OCI-LY7 (cell line): ENCODE data around the gene TSPAN10. TPM values are rescaled to one million over a fixed set of nuclear protein-coding genes. Genes with fewer than 3 reads are reported as not detected.

Experiments
- BruUV-seq: library from RNA; stranded (reverse); fragments of 400-500 nt; replicated peaks from 2 replicates; lab custom pipeline; 2021; lab: Mats Ljungman, UMichigan
- CTCF ChIA-PET: fragments of 300-600 bp; sonication (Branson Sonifier 250); formaldehyde crosslinking; loops from one replicate; lab custom pipeline; 2022; ENCODE audit warnings: antibody characterized with exemption; ENCODE audit not compliant: unreplicated experiment; lab: Charles Lee
- POLR2A ChIA-PET: fragments of 300-600 bp; sonication (Branson Sonifier 250); formaldehyde crosslinking; loops from one replicate; lab custom pipeline; 2022; ENCODE audit warnings: antibody characterized with exemption; lab: Charles Lee
- DNase-seq: peaks from one replicate; pipeline ENCODE4 v3.0.0-alpha.2; 2015; ENCODE audit warnings: low spot score
- H2AFZ ChIP-seq: fragments of 200-600 bp; sonication (generic), shearing (Covaris generic); 2 replicates; pipeline ENCODE4 v1.6.1; 2014; ENCODE audit warnings: mild to moderate bottlenecking, antibody characterized with exemption, low read length, moderate library complexity
- H3K27ac ChIP-seq: fragments of 200-600 bp; sonication (generic); 2 replicates; pipeline ENCODE4 v1.5.1; 2014; ENCODE audit warnings: mixed run types, low read depth, mild to moderate bottlenecking, moderate library complexity, low read length, inconsistent platforms; ENCODE audit not compliant: poor library complexity, severe bottlenecking
- H3K36me3 ChIP-seq: fragments of 200-600 bp; sonication (generic); 2 replicates; pipeline ENCODE4 v1.6.1; 2014; ENCODE audit warnings: mild to moderate bottlenecking, antibody characterized with exemption, low read length, moderate library complexity, mixed read lengths; ENCODE audit not compliant: insufficient read depth
- H3K4me1 ChIP-seq: fragments of 200-600 bp; sonication (generic); 2 replicates; pipeline ENCODE4 v1.5.1; 2014; ENCODE audit warnings: mild to moderate bottlenecking, low read length; ENCODE audit not compliant: insufficient read depth, poor library complexity, severe bottlenecking
- H3K4me2 ChIP-seq: fragments of 200-600 bp; sonication (generic); 2 replicates; pipeline ENCODE4 v1.6.1; 2014; ENCODE audit warnings: mild to moderate bottlenecking, low read length
- H3K4me3 ChIP-seq: fragments of 200-600 bp; sonication (generic); 2 replicates; pipeline ENCODE4 v1.5.1; 2014; ENCODE audit warnings: mild to moderate bottlenecking, low read depth, low read length; ENCODE audit not compliant: poor library complexity, severe bottlenecking
- H3K79me2 ChIP-seq: fragments of 200-600 bp; sonication (generic); 2 replicates; pipeline ENCODE4 v1.6.1; 2016; ENCODE audit warnings: low read depth, mild to moderate bottlenecking, low read length, moderate library complexity, mixed read lengths; ENCODE audit not compliant: insufficient read depth
- H3K9me2 ChIP-seq: fragments of 200-600 bp; sonication (generic); 2 replicates; pipeline ENCODE4 v1.6.1; 2016; ENCODE audit warnings: mild to moderate bottlenecking, low read length, mixed read lengths; ENCODE audit not compliant: insufficient read depth
- H3K9me3 ChIP-seq: fragments of 200-600 bp; sonication (generic); 2 replicates; pipeline ENCODE4 v1.6.1; 2014; ENCODE audit warnings: mild to moderate bottlenecking, mixed run types, low read length, mixed read lengths
- H4K20me1 ChIP-seq: fragments of 200-600 bp; sonication (generic); 2 replicates; pipeline ENCODE4 v1.6.1; 2014; ENCODE audit warnings: mild to moderate bottlenecking, antibody characterized with exemption, low read length, moderate library complexity, mixed read lengths; ENCODE audit not compliant: insufficient read depth
- CTCF ChIP-seq: fragments of 200-600 bp; sonication (generic); conservative IDR thresholded peaks from 2 replicates; pipeline ENCODE4 v1.5.1; 2014; ENCODE audit warnings: mild to moderate bottlenecking, antibody characterized with exemption, low read length, moderate library complexity, mixed read lengths
- EZH2phosphoT487 ChIP-seq: fragments of 200-600 bp; sonication (generic); IDR thresholded peaks from 2 replicates; pipeline ENCODE4 v1.6.1; 2018; ENCODE audit warnings: low read depth, borderline replicate concordance, mild to moderate bottlenecking, mixed run types, antibody characterized with exemption, low read length, moderate library complexity, mixed read lengths
- intact Hi-C: fragments of 100-400 bp; cut with micrococcal nuclease; formaldehyde crosslinking; loops from one replicate; pipeline ENCODE4 v1.10.0; 2022; ENCODE audit not compliant: unreplicated experiment
- total RNA-seq, 2 experiments: library from RNA; depleted of rRNA in 1 of 2; stranded (reverse); fragments of >200 nt in 1 of 2; shearing (Covaris generic) in 1 of 2; gene quantifications; 2 replicates each; pipeline ENCODE4 v1.2.3, GENCODE V29; 2014 to 2022

The TSPAN10 gene
- total RNA-seq, 2 experiments from 2014 or later = 0.95 to 2.4 TPM

- H3K9me2 ChIP-seq = no peaks in the 10 kb centered on the region
- no TSS peak for BruUV-seq
- TF ChIP-seq EZH2phosphoT487 = no peak
- TF ChIP-seq CTCF = no peak
- peaks cover 11% of the 10 kb centered on the region for H3K4me1 ChIP-seq
- CTCF ChIA-PET = no interaction called here
- DNase-seq = no peak
- no peak overlapping the region for H3K27ac ChIP-seq
- H3K79me2 ChIP-seq = no peaks in the 10 kb centered on the region
- POLR2A ChIA-PET = interaction anchor here (0.7 kb wide), 1 partner anchor 10 kb away, joined by 3 read pairs; no protein-coding TSS in a partner anchor
- intact Hi-C loops = no loop called here
- no peaks in the 10 kb centered on the region for H4K20me1 ChIP-seq
- H3K4me2 ChIP-seq = no peak overlapping the region
- H3K4me3 ChIP-seq = no peak overlapping the region
- H2AFZ ChIP-seq = no peak overlapping the region
- H3K36me3 ChIP-seq = no peaks in the 10 kb centered on the region
- H3K9me3 ChIP-seq = no peaks in the 10 kb centered on the region
Observed at GRCh38 chr17:81650951-81651350, 14.0 kb downstream of the TSPAN10 start.

GRCh38 chr17:81651692-81652091 is 14.7 kb downstream of the TSPAN10 start:
- Histone ChIP-seq H3K9me2 (no peaks in the 10 kb centered on the region), H3K9me3 (no peaks in the 10 kb centered on the region), H3K79me2 (no peaks in the 10 kb centered on the region), H2AFZ (no peak overlapping the region), H4K20me1 (no peaks in the 10 kb centered on the region), H3K4me3 (no peak overlapping the region), H3K4me1 (peaks cover 11% of the 10 kb centered on the region), H3K27ac (no peak overlapping the region), H3K36me3 (no peaks in the 10 kb centered on the region), H3K4me2 (no peak overlapping the region)
- no peak for DNase-seq
- TF ChIP-seq EZH2phosphoT487 = no peak
- TF ChIP-seq CTCF = no peak
- no TSS peak for BruUV-seq
- POLR2A ChIA-PET = no interaction called here
- CTCF ChIA-PET = no interaction called here
- intact Hi-C loops = no loop called here

GRCh38 chr17:81652906-81653771 is 16.1 kb downstream of the TSPAN10 start:
- ChIA-PET CTCF (interaction anchor here (0.6 kb wide), 1 partner anchor 22 kb away, joined by 3 read pairs; no protein-coding TSS in a partner anchor), POLR2A (interaction anchor here (0.6 to 0.7 kb wide), 2 partner anchors 30 to 416 kb away, joined by 4 to 5 read pairs; no protein-coding TSS in a partner anchor)
- no peaks in the 10 kb centered on the region for H3K79me2 ChIP-seq
- H3K36me3 ChIP-seq = no peaks in the 10 kb centered on the region
- peak; percentile 52 for DNase-seq
- H3K27ac ChIP-seq = no peak overlapping the region
- TF ChIP-seq CTCF = no peak
- TF ChIP-seq EZH2phosphoT487 = no peak
- H3K4me1 ChIP-seq = peaks cover 16% of the 10 kb centered on the region
- BruUV-seq = no TSS peak
- intact Hi-C loops = no loop called here
- H4K20me1 ChIP-seq = no peaks in the 10 kb centered on the region
- peak overlapping the region; percentile 56 for H3K4me2 ChIP-seq
- no peaks in the 10 kb centered on the region for H3K9me2 ChIP-seq
- H3K4me3 ChIP-seq = no peak overlapping the region
- H3K9me3 ChIP-seq = no peaks in the 10 kb centered on the region
- peak overlapping the region; percentile 65 for H2AFZ ChIP-seq
